Loucy (cell line): Measurements from ENCODE around the gene C1QTNF4.

Source experiments
- CTCF ChIP-seq: fragments of 200-600 bp; sonication (generic); conservative IDR thresholded peaks from 2 replicates; pipeline ENCODE4 v1.5.1; 2014; ENCODE audit warnings: mild to moderate bottlenecking, antibody characterized with exemption, low read length
- EZH2phosphoT487 ChIP-seq: fragments of 200-600 bp; IDR thresholded peaks from 2 replicates; pipeline ENCODE4 v1.6.1; 2018; ENCODE audit warnings: antibody characterized with exemption, mild to moderate bottlenecking, moderate library complexity, borderline replicate concordance

- TF ChIP-seq CTCF, result no peak
- TF ChIP-seq EZH2phosphoT487, result no peak
Measured at GRCh38 chr11:47641600-47642098, 47.4 kb upstream of the C1QTNF4 start.
